Measurements from ENCODE around the gene HPSE2.

GRCh38 chr10:98509745-98510144 is 725.9 kb downstream of the HPSE2 start:
- TF ChIP-seq, protein P1, sequence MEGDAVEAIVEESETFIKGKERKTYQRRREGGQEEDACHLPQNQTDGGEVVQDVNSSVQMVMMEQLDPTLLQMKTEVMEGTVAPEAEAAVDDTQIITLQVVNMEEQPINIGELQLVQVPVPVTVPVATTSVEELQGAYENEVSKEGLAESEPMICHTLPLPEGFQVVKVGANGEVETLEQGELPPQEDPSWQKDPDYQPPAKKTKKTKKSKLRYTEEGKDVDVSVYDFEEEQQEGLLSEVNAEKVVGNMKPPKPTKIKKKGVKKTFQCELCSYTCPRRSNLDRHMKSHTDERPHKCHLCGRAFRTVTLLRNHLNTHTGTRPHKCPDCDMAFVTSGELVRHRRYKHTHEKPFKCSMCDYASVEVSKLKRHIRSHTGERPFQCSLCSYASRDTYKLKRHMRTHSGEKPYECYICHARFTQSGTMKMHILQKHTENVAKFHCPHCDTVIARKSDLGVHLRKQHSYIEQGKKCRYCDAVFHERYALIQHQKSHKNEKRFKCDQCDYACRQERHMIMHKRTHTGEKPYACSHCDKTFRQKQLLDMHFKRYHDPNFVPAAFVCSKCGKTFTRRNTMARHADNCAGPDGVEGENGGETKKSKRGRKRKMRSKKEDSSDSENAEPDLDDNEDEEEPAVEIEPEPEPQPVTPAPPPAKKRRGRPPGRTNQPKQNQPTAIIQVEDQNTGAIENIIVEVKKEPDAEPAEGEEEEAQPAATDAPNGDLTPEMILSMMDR (IDR thresholded peaks at IDR 0.05 in 4 of 5, conservative IDR thresholded peaks at IDR 0.05 in 1 of 5) = no peak
- no peak for TF ChIP-seq POLR2A (IDR thresholded peaks at IDR 0.05)

Measured in gastrocnemius medialis (tissue), 4 donors.